CD4-positive, alpha-beta T cell (primary cell): ENCODE data around the gene GPM6B. TPM values are rescaled to one million over a fixed set of nuclear protein-coding genes. Genes with fewer than 3 reads are reported as not detected.

Experiments
- ATAC-seq: fragments of 200-7000 bp; cut with Tn5 transposase; one replicate; pipeline ENCODE4 v1.10.0; 2022; ENCODE audit warnings: mild to moderate bottlenecking; ENCODE audit not compliant: poor library complexity
- CTCF ChIA-PET: fragments of 350-600 bp; sonication (Branson Sonifier 250); formaldehyde crosslinking; loops from one replicate; lab custom pipeline; 2021; ENCODE audit warnings: antibody characterized with exemption, inconsistent platforms; lab: Charles Lee
- POLR2A ChIA-PET: fragments of 350-600 bp; sonication (Branson Sonifier 250); formaldehyde crosslinking; loops from one replicate; lab custom pipeline; 2021; ENCODE audit warnings: antibody characterized with exemption, inconsistent platforms; lab: Charles Lee
- DNase-seq, 14 experiments: peaks; one replicate each; pipeline ENCODE4 v3.0.0-alpha.2; 2013 to 2020; ENCODE audit warnings: mixed read lengths in 2 of 14
- H3K27ac ChIP-seq, 2 donors: one replicate each; pipeline versions ENCODE4 v1.5.1 to v1.7.0; 2013; ENCODE audit warnings: low read length in 2 of 2, low read depth in 1 of 2, mild to moderate bottlenecking in 1 of 2
- H3K27me3 ChIP-seq, 2 experiments: 1 replicate in 1 of 2; 2 replicates in 1 of 2; pipeline versions ENCODE4 v1.6.1 to v1.7.0; 2013; ENCODE audit warnings: low read length in 2 of 2, control low read depth in 1 of 2, mild to moderate bottlenecking in 1 of 2, moderate library complexity in 1 of 2; ENCODE audit not compliant: insufficient read depth in 2 of 2, control insufficient read depth in 1 of 2
- H3K36me3 ChIP-seq: one replicate; pipeline ENCODE4 v1.6.1; 2013; ENCODE audit warnings: low read length, control low read depth; ENCODE audit not compliant: insufficient read depth
- H3K4me1 ChIP-seq: one replicate; pipeline ENCODE4 v1.6.1; 2013; ENCODE audit warnings: low read length, control low read depth; ENCODE audit not compliant: insufficient read depth
- H3K4me3 ChIP-seq: one replicate; pipeline ENCODE4 v1.5.1; 2013; ENCODE audit warnings: mild to moderate bottlenecking, low read length, moderate library complexity
- H3K9me3 ChIP-seq, 2 experiments: 1 replicate in 1 of 2; 2 replicates in 1 of 2; pipeline versions ENCODE4 v1.6.1 to v1.7.0; 2013; ENCODE audit warnings: low read length in 2 of 2, mild to moderate bottlenecking in 2 of 2, control low read depth in 1 of 2, moderate library complexity in 1 of 2; ENCODE audit not compliant: control insufficient read depth in 1 of 2, insufficient read depth in 1 of 2
- H3K27ac Mint-ChIP-seq: one replicate; pipeline ENCODE4 v1.8.0; 2020; ENCODE audit warnings: mixed read lengths
- H3K27me3 Mint-ChIP-seq: one replicate; pipeline ENCODE4 v1.8.0; 2021; ENCODE audit warnings: mixed read lengths
- H3K36me3 Mint-ChIP-seq: one replicate; pipeline ENCODE4 v1.8.0; 2021; ENCODE audit warnings: low read depth, mixed read lengths
- H3K4me1 Mint-ChIP-seq: one replicate; pipeline ENCODE4 v1.8.0; 2021; ENCODE audit warnings: low read depth, mixed read lengths
- H3K4me3 Mint-ChIP-seq: one replicate; pipeline ENCODE4 v1.8.0; 2020; ENCODE audit warnings: mild to moderate bottlenecking, mixed read lengths
- H3K9me3 Mint-ChIP-seq: one replicate; pipeline ENCODE4 v1.8.0; 2020; ENCODE audit warnings: mixed read lengths
- CTCF ChIP-seq: fragments of 200-600 bp; IDR thresholded peaks from one replicate; pipeline ENCODE4 v1.8.0; 2022; ENCODE audit warnings: antibody characterized with exemption, mild to moderate bottlenecking
- intact Hi-C, 2 experiments: fragments of 100-400 bp; cut with DNase I in 1 of 2; cut with micrococcal nuclease in 1 of 2; formaldehyde crosslinking; loops; one replicate each; pipeline versions ENCODE4 v1.15.1 to v1.9.0; 2023 to 2025; cut with DNase I, micrococcal nuclease
- total RNA-seq, 174 experiments: library from RNA in 2 of 174; stranded (reverse) in 2 of 174; gene quantifications; one replicate each; pipeline ENCODE4 v1.2.3 and lab custom pipeline; 2021 to 2026

GPM6B gene
- total RNA-seq, 2 experiments from 2014 or later, result not detected

DNA sequence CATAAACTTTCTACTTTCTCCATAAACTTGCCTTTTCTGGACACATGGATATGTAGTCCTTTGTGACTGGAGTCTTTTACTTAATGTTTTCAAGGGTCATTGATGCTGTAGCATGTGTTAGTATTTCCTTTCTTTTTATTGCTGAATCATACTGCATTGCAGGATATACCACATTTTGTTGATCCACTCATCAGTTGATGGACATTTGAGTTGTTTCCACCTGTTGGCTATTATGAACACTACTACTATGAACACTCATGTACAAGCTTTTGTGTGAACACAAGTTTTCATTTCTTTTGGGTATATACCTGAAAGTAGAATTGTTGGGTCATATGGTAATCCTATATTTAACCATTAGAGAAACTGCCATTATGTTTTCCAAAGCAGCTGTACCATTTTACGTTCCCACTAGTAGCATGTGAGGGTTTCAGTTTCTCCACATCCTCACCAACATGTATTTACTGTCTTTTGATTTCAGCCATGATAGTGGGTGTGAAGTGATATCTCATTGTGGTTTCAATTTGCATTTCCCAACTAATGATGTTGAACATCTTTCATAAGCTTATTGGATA, 26.3 kb upstream of the GPM6B start:
- DNase-seq (no peak), ATAC-seq (no peak)
- Mint-ChIP-seq H3K4me1 (no peaks in the 10 kb centered on the region), H3K4me3 (no peak overlapping the region), H3K36me3 (no peaks in the 10 kb centered on the region), H3K27ac (no peak overlapping the region), H3K27me3 (no peaks in the 10 kb centered on the region), H3K9me3 (no peaks in the 10 kb centered on the region)
- no peaks in the 10 kb centered on the region for H3K9me3 ChIP-seq
- CTCF ChIA-PET, result no interaction called here
- no peaks in the 10 kb centered on the region for H3K36me3 ChIP-seq
- intact Hi-C loops, result no loop called here
- POLR2A ChIA-PET, result no interaction called here
- H3K4me1 ChIP-seq, result no peaks in the 10 kb centered on the region
- no peaks in the 10 kb centered on the region for H3K27me3 ChIP-seq
- no peak for TF ChIP-seq CTCF
- no peak overlapping the region for H3K4me3 ChIP-seq
- no peak overlapping the region for H3K27ac ChIP-seq

DNA sequence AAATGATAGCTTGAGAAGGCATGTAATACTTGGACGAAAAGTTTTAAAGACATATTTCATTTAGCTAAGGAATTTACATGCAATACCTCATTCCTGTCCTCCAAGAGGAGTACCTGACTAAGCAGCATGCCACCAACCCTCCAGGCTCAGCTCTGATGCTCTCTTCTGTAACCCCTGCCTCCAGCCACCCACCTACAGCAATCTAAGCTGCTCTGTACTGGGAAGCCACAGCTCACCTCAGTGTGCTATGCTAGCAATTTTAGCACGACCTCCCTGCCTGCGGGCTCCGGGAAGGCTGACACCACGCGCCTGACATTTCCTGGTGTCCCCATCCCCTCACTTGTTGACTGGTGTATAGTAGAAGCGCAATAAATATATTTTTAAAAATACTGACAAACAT, 23.2 kb upstream of the GPM6B start:
- Mint-ChIP-seq H3K27ac (no peak overlapping the region), H3K4me3 (no peak overlapping the region), H3K4me1 (no peaks in the 10 kb centered on the region), H3K27me3 (no peaks in the 10 kb centered on the region), H3K9me3 (no peaks in the 10 kb centered on the region), H3K36me3 (no peaks in the 10 kb centered on the region)
- intact Hi-C loops, result no loop called here
- ATAC-seq (no peak), DNase-seq (no peak)
- H3K9me3 ChIP-seq, result no peaks in the 10 kb centered on the region
- H3K4me1 ChIP-seq, result no peaks in the 10 kb centered on the region
- no peak overlapping the region for H3K4me3 ChIP-seq
- ChIA-PET POLR2A (no interaction called here), CTCF (no interaction called here)
- H3K27ac ChIP-seq, result no peak overlapping the region
- no peaks in the 10 kb centered on the region for H3K27me3 ChIP-seq
- no peaks in the 10 kb centered on the region for H3K36me3 ChIP-seq
- TF ChIP-seq CTCF, result no peak

- POLR2A ChIA-PET, result no interaction called here
- no peaks in the 10 kb centered on the region for H3K27me3 Mint-ChIP-seq
- H3K36me3 ChIP-seq, result no peaks in the 10 kb centered on the region
- intact Hi-C loops, result no loop called here
- CTCF ChIA-PET, result interaction anchor here (1.1 kb wide), 1 partner anchor 56 kb away, joined by 3 read pairs; no protein-coding TSS in a partner anchor
- no peak overlapping the region for H3K27ac ChIP-seq
- no peak overlapping the region for H3K4me3 ChIP-seq
- no peaks in the 10 kb centered on the region for H3K4me1 ChIP-seq
- ATAC-seq (no peak), DNase-seq (no peak)
- no peak for TF ChIP-seq CTCF
- H3K9me3 ChIP-seq, result no peaks in the 10 kb centered on the region
- no peak overlapping the region for H3K27ac Mint-ChIP-seq
- H3K4me3 Mint-ChIP-seq, result no peak overlapping the region
- no peaks in the 10 kb centered on the region for H3K4me1 Mint-ChIP-seq
- H3K27me3 ChIP-seq, result no peaks in the 10 kb centered on the region
- H3K9me3 Mint-ChIP-seq, result no peaks in the 10 kb centered on the region
- H3K36me3 Mint-ChIP-seq, result no peaks in the 10 kb centered on the region
Observed at GRCh38 chrX:13837290-13837745, 20.4 kb upstream of the GPM6B start.
